ENCODE data around the gene ELP1. TPM values are rescaled to one million over a fixed set of nuclear protein-coding genes. Genes with fewer than 3 reads are reported as not detected.

Gene ELP1
- total and polyA plus RNA-seq, 4 donors: 9.3 to 27.7 (median 16.4) TPM

GRCh38 chr9:108911820-108912219, 22.1 kb downstream of the ELP1 start:
- TF ChIP-seq ATF3 (IDR thresholded peaks at IDR 0.05): no peak
- no peak for TF ChIP-seq YY1 (IDR thresholded peaks at IDR 0.05)
- TF ChIP-seq MAX (IDR thresholded peaks at IDR 0.05): no peak
- no peak for TF ChIP-seq FOXA2 (IDR thresholded peaks at IDR 0.05)
- TF ChIP-seq ZBTB33 (IDR thresholded peaks at IDR 0.05): no peak
- no peak for TF ChIP-seq HNF4G (IDR thresholded peaks at IDR 0.05)
- no peak for TF ChIP-seq NR2F2 (IDR thresholded peaks at IDR 0.05)
- no peak for TF ChIP-seq REST (IDR thresholded peaks at IDR 0.05)
- no peak for TF ChIP-seq JUND (IDR thresholded peaks at IDR 0.05)
- TF ChIP-seq HNF4A (conservative IDR thresholded peaks at IDR 0.05): no peak
- no peak for TF ChIP-seq CTCF (IDR thresholded peaks at IDR 0.05; ENCODE audit: low read depth, low read length, missing input control)
- no peak for DNase-seq (ENCODE audit: low spot score)
- Histone ChIP-seq H3K4me1 (ENCODE audit: control insufficient read depth in 4 of 4, insufficient read depth in 4 of 4, low read length in 3 of 4) (peaks cover 0 to 3% (median 0%) of the 10 kb centered on the region in 4 donors), H3K4me3 (ENCODE audit: low read depth in 1 of 3, low read length in 3 of 3) (no peak overlapping the region), H3K9ac (ENCODE audit: low read depth in 1 of 2, low read length in 2 of 2) (no peak overlapping the region), H3K9me3 (ENCODE audit: control insufficient read depth in 4 of 4, low read length in 3 of 4) (no peaks in the 10 kb centered on the region), H3K36me3 (ENCODE audit: control insufficient read depth in 4 of 4, insufficient read depth in 3 of 4, low read depth in 1 of 4, low read length in 3 of 4) (peaks cover 5 to 53% (median 32%) of the 10 kb centered on the region in 4 donors), H3K27me3 (ENCODE audit: control insufficient read depth in 4 of 4, insufficient read depth in 4 of 4, low read length in 3 of 4) (no peaks in the 10 kb centered on the region), H3K27ac (ENCODE audit: low read depth in 1 of 2, low read length in 2 of 2) (no peak overlapping the region)
- WGBS: 61% methylated on average over 1 of the region's 1 CpG

- peaks cover 4 to 59% (median 30%) of the 10 kb centered on the region in 4 donors for H3K36me3 ChIP-seq (ENCODE audit: control insufficient read depth in 4 of 4, insufficient read depth in 3 of 4, low read depth in 1 of 4, low read length in 3 of 4)
- no peak overlapping the region for H3K9ac ChIP-seq (ENCODE audit: low read depth in 1 of 2, low read length in 2 of 2)
- no peak overlapping the region for H3K4me3 ChIP-seq (ENCODE audit: low read depth in 1 of 3, low read length in 3 of 3)
- no peaks in the 10 kb centered on the region for H3K9me3 ChIP-seq (ENCODE audit: control insufficient read depth in 4 of 4, low read length in 3 of 4)
- DNase-seq (ENCODE audit: low spot score): no peak
- no peak overlapping the region for H3K27ac ChIP-seq (ENCODE audit: low read depth in 1 of 2, low read length in 2 of 2)
- H3K27me3 ChIP-seq (ENCODE audit: control insufficient read depth in 4 of 4, insufficient read depth in 4 of 4, low read length in 3 of 4): no peaks in the 10 kb centered on the region
- TF ChIP-seq EGR1 (IDR thresholded peaks at IDR 0.05; ENCODE audit: low read depth in 2 of 2) (no peak), FOXA2 (IDR thresholded peaks at IDR 0.05) (no peak), GABPA (IDR thresholded peaks at IDR 0.05 in 1 of 2, conservative IDR thresholded peaks at IDR 0.05 in 1 of 2) (no peak), ATF3 (IDR thresholded peaks at IDR 0.05) (no peak), RXRA (IDR thresholded peaks at IDR 0.05) (no peak), TAF1 (conservative IDR thresholded peaks at IDR 0.05) (no peak), SP1 (IDR thresholded peaks at IDR 0.05) (no peak), YY1 (IDR thresholded peaks at IDR 0.05) (no peak), JUND (IDR thresholded peaks at IDR 0.05) (no peak)
- H3K4me1 ChIP-seq (ENCODE audit: control insufficient read depth in 4 of 4, insufficient read depth in 4 of 4, low read length in 3 of 4): peaks cover 0 to 3% (median 0%) of the 10 kb centered on the region in 4 donors
- WGBS: 94% methylated on average over 2 of the region's 2 CpGs
These were observed 23.0 kb downstream of the ELP1 start for GRCh38 chr9:108910914-108911313.
